Measurements from ENCODE around the gene RPTOR. TPM values are rescaled to one million over a fixed set of nuclear protein-coding genes. Genes with fewer than 3 reads are reported as not detected.

RPTOR gene
- total RNA-seq, 3 donors from 2014 or later, result 76.1 to 98.3 (median 89.5) TPM

DNA sequence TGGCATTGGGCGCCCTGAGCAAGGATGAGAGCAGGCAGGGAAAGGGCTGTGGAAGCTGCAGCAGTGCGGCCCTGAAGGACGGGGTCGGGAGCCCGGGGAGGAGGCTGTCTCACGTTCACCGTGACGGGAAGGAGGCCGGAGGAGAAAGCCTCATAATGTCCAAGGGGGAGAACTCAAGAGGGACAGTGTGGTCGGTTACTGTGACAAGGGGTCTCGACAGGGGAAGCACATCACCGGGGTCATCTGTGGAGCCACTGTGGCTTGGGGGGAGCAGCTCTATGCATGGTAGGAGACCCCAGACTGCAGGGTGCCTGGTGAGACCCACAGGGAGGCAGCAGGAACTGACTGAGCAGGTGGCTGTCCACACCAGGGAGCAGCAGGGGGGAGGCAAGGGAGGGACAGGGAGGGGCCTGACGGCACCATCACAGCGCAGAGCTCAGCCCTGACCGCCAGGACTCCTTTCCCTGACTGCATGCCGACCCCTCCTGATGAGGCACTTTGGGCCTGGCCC, 292.4 kb downstream of the RPTOR start:
- peaks cover 2% of the 10 kb centered on the region for H3K36me3 Mint-ChIP-seq (ENCODE audit: insufficient read depth)
- H3K4me3 Mint-ChIP-seq, result no peak overlapping the region
- DNase-seq, result no peak
- peaks cover 21% of the 10 kb centered on the region for H3K4me1 Mint-ChIP-seq (ENCODE audit: low read depth)
- no peaks in the 10 kb centered on the region for H3K27me3 Mint-ChIP-seq (ENCODE audit: low read depth)
- ATAC-seq, result no peak
- no peaks in the 10 kb centered on the region for H3K9me3 Mint-ChIP-seq

DNA sequence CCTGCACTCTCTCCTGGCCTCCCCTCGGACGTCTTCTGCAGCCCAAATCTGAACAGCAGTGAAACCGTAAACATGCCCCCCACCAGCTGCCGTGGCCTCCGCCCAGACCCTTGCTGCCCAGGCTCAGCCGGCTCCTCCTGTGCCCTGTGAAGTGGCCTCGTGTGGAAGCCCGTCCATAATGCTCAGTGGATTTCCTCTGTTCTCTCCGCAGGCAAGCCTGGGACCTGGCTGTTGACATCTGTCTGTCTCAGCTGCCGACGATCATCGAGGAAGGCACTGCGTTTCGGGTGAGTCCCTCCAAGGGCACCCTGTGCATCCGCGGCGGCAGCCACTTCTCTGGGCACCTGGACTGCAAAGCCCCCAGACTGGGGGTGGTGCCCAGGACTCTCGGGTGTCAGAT, 293.1 kb downstream of the RPTOR start:
- H3K4me1 Mint-ChIP-seq (ENCODE audit: low read depth), result peaks cover 15% of the 10 kb centered on the region
- DNase-seq (no peak), ATAC-seq (no peak)
- H3K4me3 Mint-ChIP-seq, result no peak overlapping the region
- no peaks in the 10 kb centered on the region for H3K9me3 Mint-ChIP-seq
- peaks cover 8% of the 10 kb centered on the region for H3K36me3 Mint-ChIP-seq (ENCODE audit: insufficient read depth)
- H3K27me3 Mint-ChIP-seq (ENCODE audit: low read depth), result no peaks in the 10 kb centered on the region

DNA sequence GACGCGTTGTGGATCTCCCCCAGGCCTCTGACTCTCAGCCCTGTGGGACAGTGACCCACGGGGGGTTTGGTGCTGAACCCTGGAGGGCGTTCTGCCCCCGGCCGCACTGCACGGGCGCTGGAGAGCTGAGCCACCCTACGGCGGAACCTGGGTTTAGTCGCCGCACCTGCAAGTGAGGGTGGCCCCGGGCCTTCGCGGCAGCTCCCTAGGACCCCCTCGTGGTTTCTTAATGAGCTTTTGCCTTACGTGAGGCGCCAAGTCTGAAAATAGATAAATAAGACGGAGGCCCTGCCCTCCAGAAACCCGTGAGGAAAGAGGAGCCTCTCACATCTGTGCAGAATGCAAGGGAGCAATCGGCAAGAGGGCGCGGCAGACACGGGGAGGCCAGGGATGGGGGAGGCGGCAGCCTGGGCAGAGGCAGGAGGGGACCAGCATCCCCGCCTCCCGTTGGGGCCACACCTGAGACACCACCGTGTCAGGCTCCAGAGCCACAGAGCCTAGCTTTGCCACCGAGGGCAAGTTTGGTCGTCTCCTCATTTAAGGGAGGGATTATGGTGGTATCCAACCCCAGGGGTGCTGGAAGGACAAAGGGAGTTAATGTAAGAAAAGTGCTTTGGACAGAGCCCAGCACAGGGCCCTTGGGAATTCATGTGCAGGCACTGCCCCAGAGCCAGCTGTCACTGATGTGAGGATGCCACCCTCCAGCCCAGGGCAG, 293.8 kb downstream of the RPTOR start:
- H3K4me3 Mint-ChIP-seq, result no peak overlapping the region
- no peak for DNase-seq

DNA sequence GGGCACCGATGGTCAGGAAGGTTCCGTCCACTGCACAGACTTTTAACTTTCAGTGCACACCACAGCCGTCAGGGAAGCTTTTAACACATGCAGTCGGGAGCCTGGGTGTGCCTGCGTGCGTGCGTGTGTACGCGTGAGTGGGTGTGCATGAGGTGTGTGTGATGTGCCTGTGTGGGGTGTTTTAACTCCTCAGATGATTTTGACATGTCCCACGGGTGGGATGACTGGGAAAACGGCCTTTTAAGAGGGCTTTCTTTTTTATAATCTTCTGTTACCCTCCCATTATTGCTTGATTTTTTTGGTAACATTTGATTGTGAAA, 294.3 kb downstream of the RPTOR start:
- no peaks in the 10 kb centered on the region for H3K9me3 Mint-ChIP-seq
- peaks cover 5% of the 10 kb centered on the region for H3K4me1 Mint-ChIP-seq (ENCODE audit: low read depth)
- H3K4me3 Mint-ChIP-seq, result no peak overlapping the region
- peaks cover 10% of the 10 kb centered on the region for H3K36me3 Mint-ChIP-seq (ENCODE audit: insufficient read depth)
- DNase-seq (no peak), ATAC-seq (no peak)
- H3K27me3 Mint-ChIP-seq (ENCODE audit: low read depth), result no peaks in the 10 kb centered on the region

More for the DNA sequence above, 293.8 kb downstream of the RPTOR start:
- Mint-ChIP-seq H3K9me3 (no peaks in the 10 kb centered on the region), H3K27me3 (ENCODE audit: low read depth) (no peaks in the 10 kb centered on the region), H3K4me1 (ENCODE audit: low read depth) (peaks cover 8% of the 10 kb centered on the region), H3K36me3 (ENCODE audit: insufficient read depth) (peaks cover 10% of the 10 kb centered on the region)
- no peak for ATAC-seq

DNA sequence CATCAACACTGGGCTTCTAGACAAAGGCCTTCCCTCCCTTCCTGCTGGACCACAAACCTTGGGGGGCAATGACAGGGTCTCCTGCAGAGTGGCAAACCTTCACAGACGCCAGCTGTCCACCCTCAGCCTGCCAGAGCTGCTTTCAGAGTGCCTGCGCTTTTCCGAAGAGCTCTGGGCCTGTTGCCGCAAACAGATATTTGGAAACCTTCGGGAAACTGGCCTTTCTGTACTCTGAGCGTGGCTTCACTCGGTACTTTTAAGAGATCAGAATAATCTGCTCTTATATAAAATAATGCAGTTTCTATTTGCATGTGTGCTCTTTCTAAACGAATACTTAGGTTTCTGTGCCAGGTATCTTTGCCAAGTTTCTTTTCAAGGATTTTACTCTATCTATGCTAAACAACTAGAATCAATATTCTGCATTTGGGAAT, 294.9 kb downstream of the RPTOR start:
- Mint-ChIP-seq H3K4me3 (no peak overlapping the region), H3K4me1 (ENCODE audit: low read depth) (no peaks in the 10 kb centered on the region), H3K27me3 (ENCODE audit: low read depth) (no peaks in the 10 kb centered on the region), H3K9me3 (no peaks in the 10 kb centered on the region), H3K36me3 (ENCODE audit: insufficient read depth) (peaks cover 10% of the 10 kb centered on the region)
- ATAC-seq (no peak), DNase-seq (no peak)

GRCh38 chr17:80839970-80840369, 295.3 kb downstream of the RPTOR start:
- Mint-ChIP-seq H3K36me3 (ENCODE audit: insufficient read depth) (peaks cover 10% of the 10 kb centered on the region), H3K9me3 (no peaks in the 10 kb centered on the region), H3K27me3 (ENCODE audit: low read depth) (no peaks in the 10 kb centered on the region), H3K4me1 (ENCODE audit: low read depth) (no peaks in the 10 kb centered on the region), H3K4me3 (no peak overlapping the region)
- DNase-seq (no peak), ATAC-seq (no peak)

- H3K4me1 Mint-ChIP-seq (ENCODE audit: low read depth), result peaks cover 21% of the 10 kb centered on the region
- H3K36me3 Mint-ChIP-seq (ENCODE audit: insufficient read depth), result peaks cover 24% of the 10 kb centered on the region
- ATAC-seq (no peak), DNase-seq (no peak)
- no peaks in the 10 kb centered on the region for H3K9me3 Mint-ChIP-seq
- no peak overlapping the region for H3K4me3 Mint-ChIP-seq
- no peaks in the 10 kb centered on the region for H3K27me3 Mint-ChIP-seq (ENCODE audit: low read depth)
Observed at GRCh38 chr17:80842456-80843013, 297.9 kb downstream of the RPTOR start.

- no peak overlapping the region for H3K4me3 Mint-ChIP-seq
- peaks cover 26% of the 10 kb centered on the region for H3K36me3 Mint-ChIP-seq (ENCODE audit: insufficient read depth)
- H3K9me3 Mint-ChIP-seq, result no peaks in the 10 kb centered on the region
- ATAC-seq (no peak), DNase-seq (no peak)
- H3K27me3 Mint-ChIP-seq (ENCODE audit: low read depth), result no peaks in the 10 kb centered on the region
- H3K4me1 Mint-ChIP-seq (ENCODE audit: low read depth), result peaks cover 33% of the 10 kb centered on the region
Observed at GRCh38 chr17:80843741-80844156, 299.1 kb downstream of the RPTOR start.

DNA sequence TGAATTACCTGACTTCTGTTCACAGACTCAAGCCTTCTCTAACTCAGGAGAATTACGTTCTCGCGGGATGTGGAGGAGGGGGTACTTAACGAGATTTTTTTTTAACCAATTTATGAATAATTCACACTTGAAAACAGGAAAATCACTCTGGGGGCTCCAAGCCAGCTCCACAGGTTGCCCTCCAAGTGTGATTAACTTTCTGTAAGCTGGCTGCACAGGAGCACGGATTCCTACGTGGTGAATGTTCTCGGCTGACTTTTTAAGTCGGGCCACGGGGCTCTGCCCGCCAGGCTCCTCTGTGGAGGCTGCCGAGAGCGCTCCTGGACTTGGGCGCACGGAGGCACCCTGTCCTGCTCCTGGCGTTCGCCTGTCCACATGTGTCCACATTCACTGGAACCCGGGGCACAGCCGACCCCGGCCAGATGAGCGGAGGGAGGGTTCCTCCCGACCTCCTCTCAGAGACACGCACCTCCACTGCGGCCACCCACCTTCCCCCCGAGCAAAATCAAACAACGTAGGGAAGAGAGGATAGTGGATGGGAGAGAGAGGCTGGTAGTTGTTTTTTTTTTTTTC, 299.9 kb downstream of the RPTOR start:
- Mint-ChIP-seq H3K4me1 (ENCODE audit: low read depth) (peaks cover 40% of the 10 kb centered on the region), H3K4me3 (no peak overlapping the region), H3K9me3 (no peaks in the 10 kb centered on the region), H3K36me3 (ENCODE audit: insufficient read depth) (peaks cover 31% of the 10 kb centered on the region), H3K27me3 (ENCODE audit: low read depth) (no peaks in the 10 kb centered on the region)
- DNase-seq (no peak), ATAC-seq (no peak)

DNA sequence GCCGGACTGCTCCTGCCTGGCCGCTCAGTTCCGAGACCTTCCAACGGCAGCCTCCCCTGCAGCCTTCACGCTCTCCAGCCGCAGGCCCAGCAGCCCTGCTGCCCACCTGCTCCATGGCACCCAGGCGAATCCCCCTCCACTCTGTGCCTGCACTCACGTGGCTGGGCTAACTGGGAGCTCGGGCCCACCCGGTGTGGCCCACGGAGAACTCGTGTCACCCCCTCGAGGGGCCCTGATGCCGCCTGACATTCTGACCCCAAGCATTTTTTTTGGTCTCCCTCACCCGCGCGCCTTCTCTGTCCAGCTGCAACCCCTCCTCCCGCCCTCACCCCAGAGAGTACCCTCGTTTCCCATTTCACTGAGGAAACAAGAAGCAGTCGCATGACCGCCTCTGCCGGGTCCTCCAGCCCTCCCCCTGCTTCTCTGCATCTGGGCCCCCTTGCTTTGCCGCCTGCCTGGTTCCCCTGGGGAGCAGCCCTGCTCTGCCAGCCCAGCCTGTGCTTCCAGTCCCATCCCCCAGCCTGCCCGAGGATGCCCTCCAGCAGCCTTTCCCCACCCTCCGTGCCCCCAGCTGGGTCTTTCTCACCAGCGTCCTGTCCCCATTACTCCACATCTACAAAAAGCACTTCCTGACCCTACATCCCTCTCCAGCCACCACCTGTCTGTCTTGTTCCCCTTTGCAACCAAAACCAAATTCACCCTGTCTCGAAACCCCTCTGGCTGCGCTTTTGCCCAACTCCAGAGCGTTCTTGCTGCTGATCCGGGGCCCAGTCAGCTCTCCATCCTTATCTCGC, 300.6 kb downstream of the RPTOR start:
- Mint-ChIP-seq H3K27me3 (ENCODE audit: low read depth) (no peaks in the 10 kb centered on the region), H3K36me3 (ENCODE audit: insufficient read depth) (peaks cover 36% of the 10 kb centered on the region), H3K4me1 (ENCODE audit: low read depth) (peaks cover 44% of the 10 kb centered on the region), H3K4me3 (no peak overlapping the region), H3K9me3 (no peaks in the 10 kb centered on the region)
- DNase-seq (no peak), ATAC-seq (no peak)

DNA sequence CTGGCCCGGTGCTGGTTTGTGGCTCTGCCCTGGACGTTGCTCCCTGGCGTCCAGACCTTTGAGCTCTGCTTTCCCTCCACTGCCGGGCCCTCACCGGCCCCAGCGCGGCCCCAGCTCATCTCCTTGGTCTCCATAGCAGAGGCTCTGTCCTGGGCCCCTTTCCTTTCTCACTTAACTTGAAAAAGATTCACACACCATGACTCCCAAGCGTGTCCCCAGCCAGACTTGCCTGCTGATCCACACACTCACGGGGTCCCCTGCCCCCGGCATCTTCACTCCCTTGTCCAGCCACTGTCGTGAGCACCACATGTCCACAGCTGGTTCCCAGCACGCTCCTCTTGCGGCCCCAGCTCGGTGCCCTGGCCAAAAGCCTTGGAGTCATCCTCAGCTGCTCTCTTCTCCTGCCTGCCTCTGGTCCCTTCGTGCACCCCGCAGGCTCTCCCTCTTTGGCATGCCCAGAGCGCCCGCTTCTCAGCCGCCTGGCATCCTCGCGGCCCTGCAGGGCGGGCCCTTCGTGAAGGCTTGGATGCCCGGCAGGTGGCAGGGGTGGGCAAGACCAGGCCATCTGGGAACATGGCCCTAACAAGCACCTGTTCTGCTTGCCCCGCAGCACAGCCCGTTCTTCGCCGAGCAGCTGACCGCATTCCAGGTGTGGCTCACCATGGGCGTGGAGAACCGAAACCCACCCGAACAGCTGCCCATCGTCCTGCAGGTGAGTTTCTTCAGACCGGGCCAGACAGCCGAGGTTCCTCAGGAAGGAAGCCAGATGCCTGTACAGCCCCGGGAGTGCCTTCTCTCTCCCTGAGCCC, 301.4 kb downstream of the RPTOR start:
- Mint-ChIP-seq H3K4me1 (ENCODE audit: low read depth) (peaks cover 47% of the 10 kb centered on the region), H3K36me3 (ENCODE audit: insufficient read depth) (peaks cover 40% of the 10 kb centered on the region), H3K27me3 (ENCODE audit: low read depth) (no peaks in the 10 kb centered on the region), H3K4me3 (no peak overlapping the region), H3K9me3 (no peaks in the 10 kb centered on the region)
- ATAC-seq (no peak), DNase-seq (no peak)

- Mint-ChIP-seq H3K4me3 (peak overlapping the region; percentile 54), H3K36me3 (ENCODE audit: insufficient read depth) (peaks cover 42% of the 10 kb centered on the region), H3K9me3 (no peaks in the 10 kb centered on the region), H3K27me3 (ENCODE audit: low read depth) (no peaks in the 10 kb centered on the region), H3K4me1 (ENCODE audit: low read depth) (peaks cover 50% of the 10 kb centered on the region)
- DNase-seq (no peak), ATAC-seq (peak in 1 of 2 donors; percentile 10)
Observed at GRCh38 chr17:80846932-80847331, 302.3 kb downstream of the RPTOR start.

- peaks cover 58% of the 10 kb centered on the region for H3K4me1 Mint-ChIP-seq (ENCODE audit: low read depth)
- no peaks in the 10 kb centered on the region for H3K9me3 Mint-ChIP-seq
- DNase-seq (peak; percentile 63), ATAC-seq (peak; percentile 78 to 85)
- H3K36me3 Mint-ChIP-seq (ENCODE audit: insufficient read depth), result peaks cover 39% of the 10 kb centered on the region
- H3K4me3 Mint-ChIP-seq, result peak overlapping the region; percentile 54
- no peaks in the 10 kb centered on the region for H3K27me3 Mint-ChIP-seq (ENCODE audit: low read depth)
Observed at GRCh38 chr17:80847496-80848230, 303.0 kb downstream of the RPTOR start.

Data from activated T-cell treated with anti-CD3 and anti-CD28 coated beads, Interleukin-2, amount 50 U/mL, for 4 hours (primary cell).